HG02763 (cell line): ENCODE measurements around the gene CCDC70.
"Not testable (repeated sequence)": the region's sequence is repeated elsewhere in the genome, so short reads cannot be mapped to it uniquely, and the experiment has no call there.

Experiments
- ATAC-seq: cut with Tn5 transposase; IDR thresholded peaks from one replicate; pipeline ENCODE4 v1.9.1; 2021; ENCODE audit warnings: mild to moderate bottlenecking, moderate library complexity; ENCODE audit not compliant: unreplicated experiment

Gene CCDC70

GRCh38 chr13:51905787-51906186 lies 44.0 kb downstream of the CCDC70 start:
- ATAC-seq = no peak

GRCh38 chr13:51906581-51906980 lies 44.8 kb downstream of the CCDC70 start:
- ATAC-seq = no peak

GRCh38 chr13:51907040-51907732 lies 45.4 kb downstream of the CCDC70 start:
- ATAC-seq = no peak

GRCh38 chr13:51909265-51909664 lies 47.5 kb downstream of the CCDC70 start:
- not testable (repeated sequence) for ATAC-seq

- ATAC-seq = no peak
Measured at GRCh38 chr13:51910508-51910907, 48.7 kb downstream of the CCDC70 start.

GRCh38 chr13:51912091-51912490 lies 50.3 kb downstream of the CCDC70 start:
- no peak for ATAC-seq

- ATAC-seq = no peak
Measured at GRCh38 chr13:51912511-51913225, 50.9 kb downstream of the CCDC70 start.

- no peak for ATAC-seq
Measured at GRCh38 chr13:51913421-51914136, 51.8 kb downstream of the CCDC70 start.

GRCh38 chr13:51914137-51914493 lies 52.3 kb downstream of the CCDC70 start:
- no peak for ATAC-seq
